Vagina (tissue), 2 donors: Measurements from ENCODE around the gene THSD7B. TPM values are rescaled to one million over a fixed set of nuclear protein-coding genes. Genes with fewer than 3 reads are reported as not detected.

ENCODE experiments used
- DNase-seq, 2 donors: peaks; one replicate each; pipeline ENCODE4 v3.0.0-alpha.2; 2017; ENCODE audit errors: extremely low spot score in 2 of 2
- H3K27ac ChIP-seq: fragments of 200-600 bp; sonication (generic); one replicate; pipeline ENCODE4 v1.5.1; 2019
- H3K27me3 ChIP-seq: fragments of 200-600 bp; sonication (generic); one replicate; pipeline ENCODE4 v1.5.1; 2019
- H3K36me3 ChIP-seq, 2 donors: fragments of 200-600 bp; sonication (generic); one replicate each; pipeline ENCODE4 v1.5.1; 2017 to 2019
- H3K4me1 ChIP-seq: fragments of 200-600 bp; sonication (generic); one replicate; pipeline ENCODE4 v1.5.1; 2019
- H3K4me3 ChIP-seq, 2 donors: fragments of 200-600 bp; sonication (generic); 1 replicate in 1 of 2; 2 replicates in 1 of 2; pipeline ENCODE4 v1.5.1; 2016 to 2019
- H3K9me3 ChIP-seq: fragments of 200-600 bp; sonication (generic); one replicate; pipeline ENCODE4 v1.5.1; 2019
- POLR2A ChIP-seq, 2 donors: fragments of 450-650 bp; IDR thresholded peaks; one replicate each; pipeline ENCODE4 v1.6.1; 2017; ENCODE audit warnings: antibody characterized with exemption in 2 of 2, mild to moderate bottlenecking in 2 of 2, moderate library complexity in 2 of 2
- POLR2AphosphoS5 ChIP-seq, 2 donors: sonication (generic); formaldehyde crosslinking; IDR thresholded peaks; one replicate each; pipeline ENCODE4 v1.9.0; 2017; ENCODE audit warnings: antibody characterized with exemption in 2 of 2, mild to moderate bottlenecking in 2 of 2, low read depth in 1 of 2; ENCODE audit not compliant: insufficient read depth in 1 of 2
- intact Hi-C: fragments of 100-400 bp; cut with DNase I; formaldehyde crosslinking; loops from one replicate; pipeline ENCODE4 v1.15.1; 2023
- total RNA-seq: library from RNA; depleted of rRNA; stranded (reverse); fragments of >200 nt; gene quantifications from one replicate; pipeline ENCODE4 v1.2.3, GENCODE V29; 2016
- TF ChIP-seq, protein P1 (sequence below), 3 experiments: fragments of 450-650 bp in 2 of 3; fragments of 200-600 bp in 1 of 3; sonication (generic) in 1 of 3; IDR thresholded peaks; one replicate each; pipeline ENCODE4 v1.5.1; 2017 to 2019; ENCODE audit warnings: antibody characterized with exemption in 3 of 3, mild to moderate bottlenecking in 2 of 3, moderate library complexity in 2 of 3

Gene THSD7B
- total RNA-seq, 1 donor from 2014 or later: 0.49 TPM

GRCh38 chr2:137155356-137156104, 390.2 kb downstream of the THSD7B start:
- TF ChIP-seq POLR2AphosphoS5 (IDR thresholded peaks at IDR 0.05; ENCODE audit: insufficient read depth in 1 of 2, low read depth in 1 of 2) (no peak), POLR2A (IDR thresholded peaks at IDR 0.05) (no peak)
- TF ChIP-seq, protein P1, sequence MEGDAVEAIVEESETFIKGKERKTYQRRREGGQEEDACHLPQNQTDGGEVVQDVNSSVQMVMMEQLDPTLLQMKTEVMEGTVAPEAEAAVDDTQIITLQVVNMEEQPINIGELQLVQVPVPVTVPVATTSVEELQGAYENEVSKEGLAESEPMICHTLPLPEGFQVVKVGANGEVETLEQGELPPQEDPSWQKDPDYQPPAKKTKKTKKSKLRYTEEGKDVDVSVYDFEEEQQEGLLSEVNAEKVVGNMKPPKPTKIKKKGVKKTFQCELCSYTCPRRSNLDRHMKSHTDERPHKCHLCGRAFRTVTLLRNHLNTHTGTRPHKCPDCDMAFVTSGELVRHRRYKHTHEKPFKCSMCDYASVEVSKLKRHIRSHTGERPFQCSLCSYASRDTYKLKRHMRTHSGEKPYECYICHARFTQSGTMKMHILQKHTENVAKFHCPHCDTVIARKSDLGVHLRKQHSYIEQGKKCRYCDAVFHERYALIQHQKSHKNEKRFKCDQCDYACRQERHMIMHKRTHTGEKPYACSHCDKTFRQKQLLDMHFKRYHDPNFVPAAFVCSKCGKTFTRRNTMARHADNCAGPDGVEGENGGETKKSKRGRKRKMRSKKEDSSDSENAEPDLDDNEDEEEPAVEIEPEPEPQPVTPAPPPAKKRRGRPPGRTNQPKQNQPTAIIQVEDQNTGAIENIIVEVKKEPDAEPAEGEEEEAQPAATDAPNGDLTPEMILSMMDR (IDR thresholded peaks at IDR 0.05): no peak
- no peak for DNase-seq
- H3K4me1 ChIP-seq: no peaks in the 10 kb centered on the region
- H3K9me3 ChIP-seq: no peaks in the 10 kb centered on the region
- H3K36me3 ChIP-seq: no peaks in the 10 kb centered on the region
- no peak overlapping the region for H3K4me3 ChIP-seq
- no peak overlapping the region for H3K27ac ChIP-seq
- no peaks in the 10 kb centered on the region for H3K27me3 ChIP-seq
- intact Hi-C loops: no loop called here

GRCh38 chr2:137156221-137156844, 391.0 kb downstream of the THSD7B start:
- TF ChIP-seq, protein P1 (IDR thresholded peaks at IDR 0.05): no peak
- TF ChIP-seq POLR2AphosphoS5 (IDR thresholded peaks at IDR 0.05; ENCODE audit: insufficient read depth in 1 of 2, low read depth in 1 of 2): no peak
- no peak for TF ChIP-seq POLR2A (IDR thresholded peaks at IDR 0.05)
- Histone ChIP-seq H3K27me3 (no peaks in the 10 kb centered on the region), H3K9me3 (no peaks in the 10 kb centered on the region), H3K4me3 (no peak overlapping the region), H3K4me1 (no peaks in the 10 kb centered on the region), H3K27ac (no peak overlapping the region), H3K36me3 (no peaks in the 10 kb centered on the region)
- intact Hi-C loops: no loop called here
- DNase-seq: no peak

- TF ChIP-seq POLR2AphosphoS5 (IDR thresholded peaks at IDR 0.05; ENCODE audit: insufficient read depth in 1 of 2, low read depth in 1 of 2) (no peak), POLR2A (IDR thresholded peaks at IDR 0.05) (no peak)
- TF ChIP-seq, protein P1 (IDR thresholded peaks at IDR 0.05): no peak
- H3K4me3 ChIP-seq: no peak overlapping the region
- no peak for DNase-seq
- H3K4me1 ChIP-seq: no peaks in the 10 kb centered on the region
- no peaks in the 10 kb centered on the region for H3K36me3 ChIP-seq
- no peaks in the 10 kb centered on the region for H3K9me3 ChIP-seq
- H3K27me3 ChIP-seq: no peaks in the 10 kb centered on the region
- intact Hi-C loops: no loop called here
- H3K27ac ChIP-seq: no peak overlapping the region
Observed at GRCh38 chr2:137157851-137158250, 392.5 kb downstream of the THSD7B start.

GRCh38 chr2:137161250-137161649, 395.9 kb downstream of the THSD7B start:
- Histone ChIP-seq H3K4me1 (no peaks in the 10 kb centered on the region), H3K27me3 (no peaks in the 10 kb centered on the region), H3K4me3 (no peak overlapping the region), H3K9me3 (no peaks in the 10 kb centered on the region), H3K36me3 (no peaks in the 10 kb centered on the region), H3K27ac (no peak overlapping the region)
- DNase-seq: no peak
- intact Hi-C loops: no loop called here
- no peak for TF ChIP-seq POLR2AphosphoS5 (IDR thresholded peaks at IDR 0.05; ENCODE audit: insufficient read depth in 1 of 2, low read depth in 1 of 2)

- Histone ChIP-seq H3K4me3 (no peak overlapping the region), H3K4me1 (no peaks in the 10 kb centered on the region), H3K36me3 (no peaks in the 10 kb centered on the region), H3K9me3 (no peaks in the 10 kb centered on the region), H3K27ac (no peak overlapping the region), H3K27me3 (no peaks in the 10 kb centered on the region)
- no peak for DNase-seq
- intact Hi-C loops: no loop called here
- TF ChIP-seq, protein P1 (IDR thresholded peaks at IDR 0.05): no peak
- TF ChIP-seq POLR2A (IDR thresholded peaks at IDR 0.05): no peak
- no peak for TF ChIP-seq POLR2AphosphoS5 (IDR thresholded peaks at IDR 0.05; ENCODE audit: insufficient read depth in 1 of 2, low read depth in 1 of 2)
Observed at GRCh38 chr2:137165968-137166367, 400.6 kb downstream of the THSD7B start.
